NK-92 treated with Interleukin-12 subunit alpha and Interleukin-12 subunit beta, amount 100 ng/mL, for 24 hours (cell line): ENCODE measurements around the gene CDKN2B-AS1.
"Not testable (repeated sequence)": the region's sequence is repeated elsewhere in the genome, so short reads cannot be mapped to it uniquely, and the experiment has no call there.

Experiments
- DNase-seq: peaks from one replicate; lab custom pipeline; 2025; lab: John Stamatoyannopoulos, UW

The CDKN2B-AS1 gene

DNA sequence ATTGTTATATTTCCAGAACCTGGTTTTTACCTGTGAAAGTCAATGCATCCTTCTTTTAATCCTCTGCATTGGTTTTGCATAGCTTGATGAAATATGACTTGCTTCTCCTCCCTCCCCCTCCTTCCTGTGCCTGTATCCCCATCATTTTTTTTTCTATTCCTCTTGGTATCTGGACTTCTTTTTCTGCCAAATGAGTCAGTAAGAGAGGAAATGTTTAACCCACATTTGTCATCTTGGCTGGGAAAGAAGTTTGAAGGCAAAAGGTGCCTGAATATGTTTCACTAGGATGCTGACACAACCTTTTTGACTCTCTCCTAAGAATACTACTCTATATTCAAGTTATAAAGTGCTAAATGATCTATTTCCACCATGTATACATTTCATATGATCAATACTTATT lies 50.0 kb downstream of the CDKN2B-AS1 start:
- DNase-seq = no peak

DNA sequence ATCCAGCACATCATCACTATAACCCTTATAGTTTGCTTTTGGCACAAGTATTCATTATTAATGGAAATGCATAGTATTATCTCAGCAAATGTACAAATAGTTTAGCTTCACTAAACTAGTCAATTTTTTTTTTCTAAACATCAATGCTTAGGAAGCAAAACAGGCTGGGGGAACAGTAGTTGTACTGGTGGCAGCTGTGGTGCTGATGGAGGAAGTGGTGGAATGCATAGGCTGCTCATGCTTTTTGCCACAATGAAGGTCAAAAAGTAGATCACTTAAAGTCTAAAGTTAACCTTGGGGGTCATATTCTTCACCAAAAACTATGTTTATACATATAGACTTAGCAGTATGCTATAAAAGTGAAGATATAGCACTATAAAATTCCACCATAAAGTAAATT lies 50.8 kb downstream of the CDKN2B-AS1 start:
- DNase-seq = no peak

DNA sequence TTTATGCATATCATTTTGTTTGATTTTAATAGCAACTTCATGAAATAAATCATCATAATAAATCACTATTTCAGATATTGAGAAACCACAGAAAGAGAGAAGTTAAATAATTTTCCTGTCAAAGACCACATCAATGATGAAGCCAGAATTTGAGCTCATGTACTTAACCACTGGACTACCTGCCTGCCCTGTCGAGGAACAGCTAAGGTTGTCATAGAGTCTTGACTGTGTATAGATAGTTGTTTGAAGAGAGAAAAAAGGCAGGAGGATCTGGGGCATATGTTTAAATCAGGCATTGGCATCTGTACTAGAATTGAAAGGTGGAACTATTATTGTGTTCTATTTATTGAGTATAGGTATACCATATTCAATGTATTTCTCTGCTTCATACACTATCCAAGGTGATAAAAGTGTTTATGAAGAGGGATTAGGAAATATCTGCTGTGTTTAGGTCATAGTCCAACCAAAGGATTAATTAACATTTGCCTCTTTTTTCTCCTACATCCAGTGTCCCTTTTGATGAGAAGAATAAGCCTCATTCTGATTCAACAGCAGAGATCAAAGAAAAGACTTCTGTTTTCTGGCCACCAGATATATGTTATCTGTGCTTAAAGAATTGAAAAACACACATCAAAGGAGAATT lies 51.8 kb downstream of the CDKN2B-AS1 start:
- no peak for DNase-seq

DNA sequence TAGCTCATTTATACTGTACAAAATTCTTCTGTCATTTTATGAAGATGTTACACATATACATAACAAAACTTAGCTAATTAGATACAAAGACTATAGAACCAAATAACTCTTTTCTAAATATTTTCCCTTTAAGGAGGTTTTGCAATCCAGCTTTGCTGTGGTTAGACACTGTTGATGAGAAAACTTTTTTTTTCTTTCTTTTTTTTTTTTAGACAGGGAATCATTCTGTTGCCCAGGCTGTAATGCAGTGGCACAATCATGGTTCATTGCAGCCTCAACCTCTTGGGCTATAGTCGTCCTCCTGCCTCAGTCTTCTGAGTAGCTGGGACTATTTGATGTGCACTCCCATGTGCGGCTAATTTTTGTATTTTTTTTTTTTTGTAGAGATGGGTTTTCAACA lies 53.0 kb downstream of the CDKN2B-AS1 start:
- DNase-seq = no peak

DNA sequence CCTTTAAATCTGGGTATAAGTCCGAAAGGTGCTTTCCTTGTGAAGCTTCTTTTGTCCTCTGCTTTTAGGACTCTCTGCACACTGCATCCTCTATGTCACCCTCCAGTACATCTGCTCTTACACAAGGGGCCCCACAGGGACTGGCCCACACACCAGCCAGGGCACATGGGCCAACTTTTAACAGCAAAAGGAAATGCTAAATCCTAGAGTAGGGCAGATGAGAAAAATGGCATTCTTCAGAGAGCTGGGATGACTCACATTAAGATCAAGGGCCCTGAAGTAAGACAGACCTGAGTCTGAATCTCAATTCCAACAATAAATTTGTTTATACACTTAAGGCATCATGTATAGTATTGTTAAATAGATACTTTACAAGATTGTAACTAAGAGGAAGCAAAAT lies 54.8 kb downstream of the CDKN2B-AS1 start:
- DNase-seq = no peak

DNA sequence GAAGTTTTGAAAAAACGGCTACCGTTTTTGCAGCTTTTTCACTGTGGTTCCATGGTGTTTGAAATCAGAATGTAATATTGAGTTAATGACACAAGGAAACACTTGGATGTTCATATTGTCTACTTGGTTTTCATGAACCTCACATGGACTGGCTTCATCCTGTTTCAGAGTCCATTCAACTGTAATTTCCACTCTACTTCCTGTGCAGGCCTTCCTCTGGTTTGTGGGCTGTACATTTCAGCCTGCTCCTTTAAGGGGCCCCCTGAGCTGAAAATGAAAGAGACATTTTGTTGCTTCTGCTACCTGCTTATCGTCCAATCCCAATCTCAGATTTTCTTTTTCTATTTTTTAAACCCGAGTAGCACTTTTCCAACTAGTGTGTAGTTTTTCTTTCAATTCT lies 56.3 kb downstream of the CDKN2B-AS1 start:
- no peak for DNase-seq

DNA sequence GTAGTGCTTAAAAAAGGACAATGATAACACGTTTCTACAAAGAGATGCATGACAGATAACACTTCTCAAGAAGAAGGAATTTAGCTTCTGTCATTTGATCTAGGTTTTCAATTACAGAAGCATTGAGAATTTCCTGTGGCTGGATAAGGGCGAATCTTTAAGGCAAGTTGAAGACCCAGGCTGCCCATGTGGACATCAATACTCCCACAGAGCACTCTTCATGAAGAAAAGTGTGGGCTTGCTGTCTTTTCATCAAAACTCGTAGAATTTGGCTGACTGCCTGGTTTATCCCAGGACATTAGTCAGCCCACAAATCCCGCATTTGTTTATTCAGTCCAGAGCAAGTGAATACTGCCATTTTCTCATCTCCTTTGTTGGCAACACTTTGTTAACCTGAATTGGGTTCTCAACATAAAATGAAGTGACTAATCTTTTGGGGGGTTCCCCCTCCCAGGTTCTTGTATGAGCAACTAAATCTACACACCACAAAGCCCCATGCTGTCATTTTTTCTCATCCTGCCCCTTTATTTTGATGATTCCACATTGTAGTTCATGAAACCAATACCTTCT lies 57.9 kb downstream of the CDKN2B-AS1 start:
- DNase-seq = no peak

DNA sequence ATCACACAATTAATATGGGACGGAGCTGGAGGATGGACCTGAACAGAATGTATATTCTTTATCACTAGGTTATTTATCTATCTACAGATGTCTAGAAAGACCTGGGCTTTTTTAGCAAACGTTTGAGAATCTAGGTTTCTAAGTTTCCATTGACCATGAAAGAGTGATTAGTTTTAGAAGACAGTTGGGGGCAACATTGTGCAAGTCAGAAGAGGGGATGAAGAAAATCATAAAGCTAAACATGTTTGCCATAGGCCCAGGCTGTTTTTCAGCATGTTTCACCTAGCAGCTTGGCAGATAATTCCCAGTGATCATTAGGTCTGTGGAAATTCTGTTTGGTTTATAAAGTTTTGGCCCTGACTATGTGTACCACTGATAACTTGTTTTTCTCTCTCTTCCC lies 58.6 kb downstream of the CDKN2B-AS1 start:
- DNase-seq = no peak

DNA sequence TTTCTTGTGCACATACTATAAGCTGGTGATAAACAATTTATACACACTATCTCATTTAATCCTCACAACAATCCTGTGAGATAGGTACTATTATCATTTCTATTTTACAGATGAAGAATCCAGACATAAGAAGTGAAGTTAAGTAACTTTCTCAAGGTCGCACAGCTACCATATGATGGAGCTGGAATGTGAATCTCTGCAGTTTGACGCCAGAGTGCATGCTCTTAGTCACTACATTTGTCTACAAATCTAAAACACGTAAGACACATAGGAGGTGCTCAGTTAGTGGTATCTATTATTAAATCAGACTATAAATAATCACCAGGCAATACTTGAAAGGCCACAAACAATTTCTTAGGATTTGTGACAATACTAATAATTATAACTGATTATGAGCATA lies 59.5 kb downstream of the CDKN2B-AS1 start:
- DNase-seq = no peak

DNA sequence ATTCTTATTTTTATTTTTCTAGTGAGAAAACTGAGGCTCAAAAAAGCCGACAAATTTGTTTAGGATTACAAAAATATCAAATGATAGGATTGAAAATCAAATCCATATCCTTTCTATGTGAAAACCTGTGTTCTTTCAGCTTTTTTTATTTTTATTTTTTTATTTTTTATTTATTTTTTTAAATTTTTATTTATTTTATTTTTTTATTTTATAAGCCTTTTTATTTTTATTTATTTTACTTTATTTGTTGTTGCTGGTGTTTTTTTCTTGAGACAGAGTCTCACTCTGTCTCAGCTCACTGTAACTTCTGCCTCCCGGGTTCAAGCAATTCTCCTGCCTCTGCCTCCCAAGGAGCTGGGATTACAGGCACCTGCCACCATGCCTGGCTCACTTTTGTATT lies 59.9 kb downstream of the CDKN2B-AS1 start:
- no peak for DNase-seq

DNA sequence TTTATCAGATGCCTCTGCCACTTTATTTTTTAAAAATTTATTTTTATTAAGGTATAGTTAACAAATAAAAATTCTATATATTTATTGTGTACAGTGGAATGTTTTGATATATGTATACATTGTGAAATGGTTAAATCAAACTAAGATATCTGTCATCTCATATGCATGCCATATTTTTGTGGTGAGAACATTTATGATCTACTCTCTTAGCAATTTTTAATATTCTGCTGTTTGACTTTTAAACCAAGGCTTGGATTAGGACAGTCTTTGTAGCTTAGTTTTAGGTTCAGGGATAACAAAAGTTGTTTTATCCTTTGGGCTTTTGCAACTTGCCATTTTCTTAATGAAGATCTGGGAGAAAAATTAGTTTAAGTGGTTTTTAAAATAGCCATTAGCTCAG lies 60.5 kb downstream of the CDKN2B-AS1 start:
- DNase-seq = no peak

DNA sequence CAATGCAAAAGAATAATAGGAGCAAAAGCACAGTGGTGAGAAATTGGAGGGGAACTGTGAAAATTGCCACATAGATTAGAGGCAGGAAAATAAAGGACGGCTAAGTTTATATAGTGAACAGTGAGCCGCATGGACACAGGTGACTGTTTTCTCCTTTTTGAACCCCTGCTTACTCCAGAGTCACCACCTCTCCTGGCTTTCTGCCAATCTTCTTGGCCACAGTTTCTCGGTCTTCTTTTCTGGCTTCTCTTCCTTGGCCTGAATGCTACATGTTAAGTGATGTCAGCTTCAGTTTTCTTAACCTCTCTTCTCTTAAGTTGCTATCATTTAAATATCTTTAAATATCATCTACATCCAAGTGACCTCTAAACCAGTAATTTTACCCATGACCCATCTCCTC lies 61.8 kb downstream of the CDKN2B-AS1 start:
- DNase-seq = no peak

DNA sequence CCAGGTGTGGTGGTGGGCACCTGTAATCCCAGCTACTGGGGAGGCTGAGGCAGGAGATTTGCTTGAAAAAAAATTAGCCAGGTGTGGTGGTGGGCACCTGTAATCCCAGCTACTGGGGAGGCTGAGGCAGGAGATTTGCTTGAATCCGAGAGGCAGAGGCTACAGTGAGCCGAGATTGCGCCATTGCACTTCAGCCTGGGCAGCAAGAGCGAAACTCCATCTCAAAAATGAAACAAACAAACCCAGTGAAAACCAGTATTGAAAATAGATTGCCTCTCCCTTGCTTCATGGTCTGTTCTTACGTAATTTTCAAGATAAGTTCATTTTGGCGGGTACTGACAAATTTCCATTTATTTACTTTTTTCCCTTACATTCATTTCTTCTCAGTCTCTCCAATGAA lies 63.4 kb downstream of the CDKN2B-AS1 start:
- not testable (repeated sequence) for DNase-seq

DNA sequence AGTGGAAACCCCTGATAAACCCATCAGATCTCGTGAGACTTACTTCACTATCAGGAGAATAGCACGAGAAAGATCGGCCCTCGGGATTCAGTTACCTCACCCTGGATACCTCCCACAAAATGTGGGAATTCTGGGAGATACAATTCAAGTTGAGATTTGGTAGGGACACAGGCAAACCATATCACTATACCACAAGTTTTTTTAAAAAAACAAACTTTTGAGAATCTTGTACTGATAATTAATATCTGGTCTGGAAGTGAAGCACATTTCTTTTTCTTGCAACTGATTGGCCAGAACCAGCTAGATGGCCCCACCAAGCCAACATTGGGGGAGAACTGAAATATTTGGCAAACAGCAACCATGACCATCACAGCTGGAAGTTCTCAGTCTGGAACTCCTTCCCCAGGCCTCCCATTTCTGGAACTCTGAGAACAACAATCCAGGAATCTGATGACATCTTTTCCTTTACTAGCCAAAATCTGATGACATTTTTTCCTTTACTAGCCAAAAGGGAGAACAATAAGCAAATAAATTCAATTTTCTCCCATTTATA lies 66.3 kb downstream of the CDKN2B-AS1 start:
- no peak for DNase-seq

DNA sequence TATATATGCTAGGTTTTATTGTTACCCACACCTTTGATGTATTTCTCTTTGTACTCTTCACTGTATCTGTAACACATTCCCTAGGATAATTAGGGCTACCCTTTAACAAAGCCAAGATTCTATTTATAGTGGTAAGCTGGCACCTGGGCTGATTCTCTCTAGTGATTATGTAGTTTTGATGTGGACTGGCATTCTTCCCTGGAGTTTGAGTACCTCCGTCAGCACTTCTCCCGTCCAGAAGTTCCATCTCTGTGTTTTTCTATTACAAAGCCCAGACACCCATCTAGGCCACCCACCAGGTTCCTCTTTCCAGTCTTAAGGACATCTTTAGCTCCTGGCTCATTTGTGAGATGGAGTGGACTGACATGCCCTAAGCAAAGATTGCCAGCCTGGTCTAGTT lies 70.4 kb downstream of the CDKN2B-AS1 start:
- DNase-seq = no peak

DNA sequence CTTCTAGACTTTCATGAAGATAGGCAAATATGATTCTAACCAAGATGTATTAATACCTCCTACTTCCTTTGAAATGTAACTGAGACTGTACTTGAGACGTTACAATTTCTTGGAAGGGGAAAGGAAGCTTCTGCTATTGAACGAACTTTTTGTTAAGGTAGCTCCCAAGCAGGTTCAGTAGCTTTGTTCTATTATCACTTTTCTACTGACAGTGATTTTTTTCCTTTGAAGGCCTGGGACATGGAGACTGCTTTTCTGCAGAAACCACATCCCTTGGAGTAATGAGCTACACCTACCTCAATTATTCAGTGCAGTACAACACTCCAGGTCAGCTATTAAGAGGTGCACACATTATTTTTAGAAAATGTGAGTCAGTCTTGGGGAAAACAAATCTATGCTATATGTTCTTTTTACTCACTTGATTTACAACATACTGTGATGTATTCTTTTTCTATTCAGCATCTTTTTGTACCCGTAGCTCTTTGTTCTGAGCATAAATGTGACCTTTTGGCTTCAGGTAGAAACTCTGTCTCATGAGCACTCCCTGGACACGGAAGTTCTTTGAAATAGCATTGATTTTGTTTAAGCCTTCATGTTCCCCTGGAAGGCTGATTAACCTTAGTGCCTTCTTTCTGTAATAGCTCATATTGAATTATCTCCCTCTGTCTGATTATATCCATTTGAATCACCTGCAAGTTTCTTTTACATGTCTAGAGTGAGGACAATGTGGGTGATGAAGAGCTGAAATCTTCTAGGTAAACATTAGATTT lies 71.0 kb downstream of the CDKN2B-AS1 start:
- no peak for DNase-seq

DNA sequence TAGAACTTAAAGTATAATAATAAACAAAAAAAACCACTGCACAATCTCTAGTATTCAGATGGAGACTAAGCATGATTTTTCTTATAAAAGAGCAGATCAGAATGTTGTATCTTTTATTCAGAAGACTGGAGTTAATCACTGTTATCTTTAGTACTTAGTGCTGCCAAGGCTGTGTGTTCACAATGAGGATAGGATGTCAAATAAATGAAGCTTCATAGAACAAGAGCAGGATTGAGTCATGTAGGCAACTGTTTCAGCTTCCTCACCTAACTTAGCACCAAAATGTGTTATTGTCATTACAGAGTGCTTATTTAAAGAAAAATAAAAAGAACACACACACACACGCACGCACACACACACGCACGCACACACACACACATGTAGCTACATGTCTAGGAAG lies 72.6 kb downstream of the CDKN2B-AS1 start:
- DNase-seq = no peak

DNA sequence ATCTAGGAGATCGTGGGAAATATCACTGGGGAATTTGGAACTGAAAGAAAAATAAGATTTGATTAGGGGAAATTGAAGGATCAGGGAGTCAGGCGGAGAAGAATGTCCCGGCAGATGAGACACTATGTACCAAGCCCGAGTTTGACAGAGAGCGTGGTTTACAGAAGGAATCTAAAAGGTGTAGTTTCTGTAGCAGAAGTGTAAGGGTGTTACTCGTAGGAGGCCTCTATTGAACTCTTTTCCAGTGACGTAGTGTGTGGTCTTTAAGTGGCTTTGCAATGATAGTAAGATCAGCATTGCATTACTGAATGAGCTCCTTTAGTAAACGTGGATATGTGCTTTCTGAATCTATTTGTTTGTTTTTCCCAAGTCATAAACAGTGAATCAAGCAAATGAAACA lies 73.8 kb downstream of the CDKN2B-AS1 start:
- DNase-seq = no peak

DNA sequence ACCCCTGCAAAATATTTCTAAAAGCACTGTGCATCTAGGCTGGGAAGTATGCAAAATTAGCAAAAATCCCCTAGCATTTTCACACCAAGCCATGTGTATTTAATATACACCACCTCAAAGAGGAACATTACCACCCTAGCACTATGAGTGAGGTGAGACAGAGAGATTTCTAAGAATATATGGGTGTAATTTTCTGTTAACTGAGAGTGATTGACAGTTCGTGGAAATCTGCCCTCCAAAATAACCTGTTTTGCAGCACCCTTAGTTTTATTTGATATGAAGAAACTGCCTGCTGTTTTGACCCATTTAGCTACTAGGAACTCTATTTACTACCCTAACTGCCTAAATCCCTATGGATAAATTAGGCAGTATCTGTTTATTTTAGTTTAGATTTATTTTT lies 78.8 kb downstream of the CDKN2B-AS1 start:
- DNase-seq = no peak

DNA sequence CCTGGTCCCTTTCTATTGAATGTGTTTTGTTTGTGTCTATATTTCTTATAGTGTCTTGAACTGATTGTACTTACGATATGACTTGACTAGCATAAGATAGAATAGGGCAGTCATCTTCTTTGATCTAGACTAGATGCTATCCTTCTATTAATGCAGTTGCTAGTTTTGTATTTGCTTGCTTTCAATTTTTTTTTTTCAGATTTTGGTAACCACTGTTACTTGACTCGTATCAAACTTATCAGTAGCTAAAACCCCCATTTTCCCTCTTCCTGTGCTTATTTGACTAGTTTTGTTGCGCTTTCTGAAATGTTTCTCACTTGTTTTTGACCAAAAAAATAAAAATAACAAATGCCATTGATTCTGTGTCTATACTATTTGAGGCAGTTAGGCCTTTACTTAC lies 83.5 kb downstream of the CDKN2B-AS1 start:
- no peak for DNase-seq

DNA sequence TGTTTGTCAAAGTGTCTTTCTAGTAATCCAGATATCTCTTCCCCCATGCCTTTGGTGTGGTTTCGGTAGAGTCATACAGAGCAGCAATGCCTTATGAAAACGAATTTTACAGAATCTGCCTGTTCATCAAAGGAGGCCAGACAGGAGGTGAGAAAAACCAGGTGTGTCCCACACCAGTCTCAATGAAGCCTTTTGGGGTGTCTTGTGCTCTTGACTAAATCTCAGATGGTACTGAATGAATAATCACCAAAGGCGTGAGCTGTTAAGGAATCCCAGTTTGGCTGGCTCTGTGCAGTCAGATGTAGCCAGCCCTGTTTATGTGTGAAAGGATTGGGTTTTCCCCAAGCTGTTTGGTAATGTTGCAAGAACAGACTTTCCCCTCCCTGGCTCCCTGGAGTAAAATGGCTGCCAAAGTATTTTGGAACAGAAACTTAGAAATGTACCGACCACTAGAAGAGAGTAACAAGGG lies 85.3 kb downstream of the CDKN2B-AS1 start:
- DNase-seq = no peak

DNA sequence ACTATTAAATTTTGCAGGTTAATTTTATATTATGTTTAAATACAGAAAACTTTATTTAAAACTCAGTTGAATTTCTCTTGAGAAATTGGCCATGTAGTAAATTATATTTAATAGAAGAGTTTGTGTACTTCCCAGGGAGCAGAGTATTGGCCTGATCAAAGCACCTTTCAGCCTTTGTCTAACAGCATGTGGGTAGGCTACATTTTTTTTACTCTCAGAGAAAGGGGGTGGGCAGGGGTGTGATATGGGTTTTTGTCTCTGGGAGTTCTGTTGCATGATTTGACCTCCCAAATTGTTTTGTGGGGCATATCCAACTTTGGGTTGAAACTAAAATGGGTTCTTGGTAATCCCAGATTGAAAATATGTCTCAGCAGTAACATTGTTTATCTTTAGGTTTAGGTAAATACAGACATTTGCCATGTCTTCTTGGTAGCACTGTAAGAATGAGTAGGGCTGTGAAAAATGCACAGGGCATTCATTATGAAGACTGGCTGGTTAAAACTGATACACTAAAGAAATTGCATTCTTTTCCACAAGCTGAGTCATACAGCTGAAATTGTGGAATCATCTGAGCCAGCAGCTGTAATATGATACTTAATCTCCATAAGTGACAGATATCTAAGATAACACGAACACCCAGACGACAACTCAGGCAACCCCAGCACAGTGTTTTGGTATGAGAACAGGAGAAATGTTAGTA lies 89.9 kb downstream of the CDKN2B-AS1 start:
- DNase-seq = no peak
